Activated naive CD4-positive, alpha-beta T cell treated with anti-CD3 and anti-CD28 coated beads, Interleukin-2, amount 50 U/mL, for 72 hours (primary cell): ENCODE measurements around the gene PHC1. TPM values are rescaled to one million over a fixed set of nuclear protein-coding genes. Genes with fewer than 3 reads are reported as not detected.
"Not testable (repeated sequence)": the region's sequence is repeated elsewhere in the genome, so short reads cannot be mapped to it uniquely, and the experiment has no call there.

Experiments
- ATAC-seq, 2 donors: fragments of 150-1000 bp; cut with Tn5 transposase; 2 replicates each; pipeline ENCODE4 v1.10.0; 2021; ENCODE audit warnings: mild to moderate bottlenecking in 2 of 2, moderate library complexity in 2 of 2
- DNase-seq, 2 donors: peaks; one replicate each; pipeline ENCODE4 v3.0.0; 2021 to 2022; ENCODE audit warnings: low spot score in 2 of 2
- H3K27ac Mint-ChIP-seq, 2 donors: one replicate each; pipeline ENCODE4 v1.8.0; 2022; ENCODE audit warnings: mild to moderate bottlenecking in 2 of 2, mixed read lengths in 2 of 2
- H3K36me3 Mint-ChIP-seq, 2 donors: one replicate each; pipeline ENCODE4 v1.8.0; 2022; ENCODE audit warnings: mixed read lengths in 2 of 2
- H3K9me3 Mint-ChIP-seq, 2 donors: one replicate each; pipeline ENCODE4 v1.8.0; 2022; ENCODE audit warnings: mixed read lengths in 2 of 2
- total RNA-seq, 2 donors: library from RNA; stranded (reverse); gene quantifications; one replicate each; pipeline ENCODE4 v1.2.3, GENCODE V29; 2022

The PHC1 gene
- 10 to 100 TPM; 18.4 to 35.2 TPM for total RNA-seq

- not testable (repeated sequence) for H3K9me3 Mint-ChIP-seq, H3K36me3 Mint-ChIP-seq
- ATAC-seq (peak; percentile 79 to 81), DNase-seq (peak; percentile 59 to 80)
- H3K27ac Mint-ChIP-seq: peak within 1 kb of the TSS; percentile 78 to 94
Measured at GRCh38 chr12:8914033-8914715, at the start of gene PHC1. Gene PHC1 (plus strand): TSS chr12:8914509. CDS start chr12:8917678, 3,169 bp downstream.

GRCh38 chr12:8866429-8866828, 47.9 kb upstream of the PHC1 start:
- ATAC-seq (no peak), DNase-seq (no peak)
- Mint-ChIP-seq H3K9me3 (no peaks in the 10 kb centered on the region), H3K27ac (no peak overlapping the region), H3K36me3 (no peaks in the 10 kb centered on the region)

- H3K36me3 Mint-ChIP-seq: no peaks in the 10 kb centered on the region
- DNase-seq (no peak), ATAC-seq (peak in 1 of 2 donors; percentile 63)
- H3K27ac Mint-ChIP-seq: no peak overlapping the region
- H3K9me3 Mint-ChIP-seq: no peaks in the 10 kb centered on the region
Measured at GRCh38 chr12:8867009-8867408, 47.3 kb upstream of the PHC1 start.

- Mint-ChIP-seq H3K9me3 (no peaks in the 10 kb centered on the region), H3K36me3 (no peaks in the 10 kb centered on the region), H3K27ac (no peak overlapping the region)
- ATAC-seq (no peak), DNase-seq (no peak)
Measured at GRCh38 chr12:8867786-8868185, 46.5 kb upstream of the PHC1 start.

- DNase-seq (no peak), ATAC-seq (no peak)
- Mint-ChIP-seq H3K27ac (no peak overlapping the region), H3K36me3 (no peaks in the 10 kb centered on the region), H3K9me3 (no peaks in the 10 kb centered on the region)
Measured at GRCh38 chr12:8870586-8870985, 43.7 kb upstream of the PHC1 start.

GRCh38 chr12:8871068-8871467, 43.2 kb upstream of the PHC1 start:
- ATAC-seq (no peak), DNase-seq (no peak)
- no peaks in the 10 kb centered on the region for H3K36me3 Mint-ChIP-seq
- no peak overlapping the region for H3K27ac Mint-ChIP-seq
- no peaks in the 10 kb centered on the region for H3K9me3 Mint-ChIP-seq

- H3K9me3 Mint-ChIP-seq: no peaks in the 10 kb centered on the region
- DNase-seq (no peak), ATAC-seq (no peak)
- H3K36me3 Mint-ChIP-seq: no peaks in the 10 kb centered on the region
- H3K27ac Mint-ChIP-seq: no peak overlapping the region
Measured at GRCh38 chr12:8876887-8877286, 37.4 kb upstream of the PHC1 start.

GRCh38 chr12:8886502-8887284, 27.6 kb upstream of the PHC1 start:
- no peak overlapping the region for H3K27ac Mint-ChIP-seq

GRCh38 chr12:8887285-8887715, 27.0 kb upstream of the PHC1 start:
- Mint-ChIP-seq H3K27ac (no peak overlapping the region), H3K9me3 (no peaks in the 10 kb centered on the region), H3K36me3 (no peaks in the 10 kb centered on the region)
- DNase-seq: no peak
- no peak for ATAC-seq

More at GRCh38 chr12:8886502-8887284, 27.6 kb upstream of the PHC1 start:
- no peaks in the 10 kb centered on the region for H3K36me3 Mint-ChIP-seq
- no peak for DNase-seq
- ATAC-seq: no peak
- H3K9me3 Mint-ChIP-seq: no peaks in the 10 kb centered on the region

GRCh38 chr12:8890313-8891085, 23.8 kb upstream of the PHC1 start:
- Mint-ChIP-seq H3K9me3 (no peaks in the 10 kb centered on the region), H3K27ac (peak overlapping the region in 1 of 2 donors; percentile 81), H3K36me3 (no peaks in the 10 kb centered on the region)
- ATAC-seq: peak; percentile 61 to 62
- peak in 1 of 2 donors; percentile 62 for DNase-seq

- Mint-ChIP-seq H3K27ac (no peak overlapping the region), H3K36me3 (no peaks in the 10 kb centered on the region), H3K9me3 (no peaks in the 10 kb centered on the region)
- no peak for DNase-seq
- ATAC-seq: no peak
Measured at GRCh38 chr12:8891976-8892375, 22.3 kb upstream of the PHC1 start.

- no peak for DNase-seq
- Mint-ChIP-seq H3K9me3 (no peaks in the 10 kb centered on the region), H3K36me3 (no peaks in the 10 kb centered on the region), H3K27ac (no peak overlapping the region)
- ATAC-seq: no peak
Measured at GRCh38 chr12:8894378-8894777, 19.9 kb upstream of the PHC1 start.

- Mint-ChIP-seq H3K27ac (no peak overlapping the region), H3K36me3 (no peaks in the 10 kb centered on the region), H3K9me3 (no peaks in the 10 kb centered on the region)
- no peak for DNase-seq
- no peak for ATAC-seq
Measured at GRCh38 chr12:8894986-8895385, 19.3 kb upstream of the PHC1 start.

- no peak for ATAC-seq
- Mint-ChIP-seq H3K36me3 (no peaks in the 10 kb centered on the region), H3K9me3 (no peaks in the 10 kb centered on the region), H3K27ac (peak overlapping the region in 1 of 2 donors; percentile 29)
- DNase-seq: no peak
Measured at GRCh38 chr12:8897081-8897480, 17.2 kb upstream of the PHC1 start.

GRCh38 chr12:8899830-8900229, 14.5 kb upstream of the PHC1 start:
- no peaks in the 10 kb centered on the region for H3K36me3 Mint-ChIP-seq
- H3K27ac Mint-ChIP-seq: no peak overlapping the region
- DNase-seq (no peak), ATAC-seq (no peak)
- H3K9me3 Mint-ChIP-seq: no peaks in the 10 kb centered on the region

- not testable (repeated sequence) for DNase-seq, ATAC-seq, H3K27ac Mint-ChIP-seq, H3K36me3 Mint-ChIP-seq, H3K9me3 Mint-ChIP-seq
Measured at GRCh38 chr12:8902703-8903102, 11.6 kb upstream of the PHC1 start.

GRCh38 chr12:8903646-8904045, 10.7 kb upstream of the PHC1 start:
- Mint-ChIP-seq H3K9me3 (no peaks in the 10 kb centered on the region), H3K36me3 (no peaks in the 10 kb centered on the region), H3K27ac (no peak overlapping the region)
- ATAC-seq (no peak), DNase-seq (no peak)
